PFSK-1 (cell line): ENCODE data around the gene LHPP.

ENCODE experiments used
- FOXP2 ChIP-seq: optimal IDR thresholded peaks from 2 replicates; pipeline ENCODE3; 2011; ENCODE audit warnings: borderline replicate concordance, control low read depth, inconsistent platforms; ENCODE audit not compliant: insufficient read depth; ENCODE audit errors: extremely low read length, extremely low read depth
- POLR2AphosphoS5 ChIP-seq: IDR thresholded peaks from 2 replicates; pipeline ENCODE4 v1.6.1; 2012; ENCODE audit warnings: low read depth, mild to moderate bottlenecking, control low read depth, low read length, moderate library complexity
- REST ChIP-seq, 2 experiments: IDR thresholded peaks; 2 replicates each; pipeline versions ENCODE4 v1.6.1 to v1.8.0; 2011 to 2012; ENCODE audit warnings: low read depth in 2 of 2, low read length in 2 of 2, control low read depth in 1 of 2, inconsistent platforms in 1 of 2, mild to moderate bottlenecking in 1 of 2, moderate library complexity in 1 of 2; ENCODE audit not compliant: insufficient read depth in 1 of 2
- SIN3A ChIP-seq: IDR thresholded peaks from 2 replicates; pipeline ENCODE4 v1.6.1; 2012; ENCODE audit warnings: mild to moderate bottlenecking, low read length, moderate library complexity, borderline replicate concordance; ENCODE audit not compliant: insufficient read depth
- TAF1 ChIP-seq: IDR thresholded peaks from 2 replicates; pipeline ENCODE4 v1.6.1; 2012; ENCODE audit warnings: low read length, control low read depth, borderline replicate concordance; ENCODE audit not compliant: insufficient read depth

Gene LHPP

GRCh38 chr10:124616040-124616835, 154.6 kb downstream of the LHPP start:
- TF ChIP-seq TAF1 (no peak), SIN3A (no peak), POLR2AphosphoS5 (no peak), REST (IDR thresholded peaks at IDR 0.05; ENCODE audit: insufficient read depth in 1 of 2, low read depth in 2 of 2, low read length in 2 of 2) (no peak), FOXP2 (no peak)

- TF ChIP-seq REST (IDR thresholded peaks at IDR 0.05; ENCODE audit: insufficient read depth in 1 of 2, low read depth in 2 of 2, low read length in 2 of 2) = no peak
- no peak for TF ChIP-seq SIN3A
- no peak for TF ChIP-seq FOXP2
- no peak for TF ChIP-seq POLR2AphosphoS5
- no peak for TF ChIP-seq TAF1
Observed at GRCh38 chr10:124616836-124617130, 155.2 kb downstream of the LHPP start.

GRCh38 chr10:124618470-124619073, 156.9 kb downstream of the LHPP start:
- TF ChIP-seq SIN3A (no peak), POLR2AphosphoS5 (no peak), REST (IDR thresholded peaks at IDR 0.05; ENCODE audit: insufficient read depth in 1 of 2, low read depth in 2 of 2, low read length in 2 of 2) (no peak), FOXP2 (no peak)

GRCh38 chr10:124619195-124619594, 157.6 kb downstream of the LHPP start:
- TF ChIP-seq FOXP2 (no peak), REST (IDR thresholded peaks at IDR 0.05; ENCODE audit: insufficient read depth in 1 of 2, low read depth in 2 of 2, low read length in 2 of 2) (no peak), SIN3A (no peak), TAF1 (no peak), POLR2AphosphoS5 (no peak)
